ENCODE measurements around the gene UBE2G2. TPM values are rescaled to one million over a fixed set of nuclear protein-coding genes. Genes with fewer than 3 reads are reported as not detected.

UBE2G2 gene
- total and polyA plus RNA-seq, 2 of the 4 experiments (the other 2 are of a cell fraction), result 65.4 to 91.7 TPM

DNA sequence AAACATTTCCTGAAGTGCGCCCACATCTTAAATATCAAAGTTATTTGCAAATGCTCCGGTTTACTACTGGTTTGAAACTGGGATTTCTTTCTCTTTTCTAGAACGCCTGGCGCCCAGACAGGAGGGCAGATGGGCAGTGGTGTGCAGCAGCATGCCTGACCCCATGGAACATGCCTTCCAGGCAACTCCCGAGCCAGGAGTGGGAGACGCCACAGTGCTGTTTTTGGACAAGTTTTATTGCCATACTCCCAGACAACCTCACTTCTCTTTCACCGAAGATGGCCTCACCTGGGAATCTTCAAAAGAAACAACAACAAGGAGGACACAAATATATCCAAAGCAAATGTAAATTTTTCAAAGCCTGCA lies 21.5 kb downstream of the UBE2G2 start:
- ATAC-seq (ENCODE audit: low read depth), result no peak
- ChIA-PET CTCF (no interaction called here), POLR2A (ENCODE audit: unreplicated experiment) (no interaction called here)
- BruUV-seq (replicated peaks), result no TSS peak
- H3K18ac ChIP-seq (ENCODE audit: low read depth, low read length), result no peak overlapping the region
- H2AK5ac ChIP-seq (ENCODE audit: low read depth, low read length), result no peak overlapping the region
- H4K5ac ChIP-seq (ENCODE audit: low read depth, low read length), result no peak overlapping the region
- H3K79me1 ChIP-seq (ENCODE audit: low read depth in 1 of 2, low read length in 2 of 2), result peaks cover 38 to 41% of the 10 kb centered on the region in 2 experiments
- no peaks in the 10 kb centered on the region for H3K9me3 ChIP-seq (ENCODE audit: control insufficient read depth, insufficient read depth, low read length)
- no peak overlapping the region for H2BK5ac ChIP-seq (ENCODE audit: low read depth, low read length, poor library complexity, severe bottlenecking)
- H3K27ac ChIP-seq (ENCODE audit: insufficient read depth, low read length), result no peak overlapping the region
- in situ Hi-C loops (cut with MboI; ENCODE audit: low sequenced_read_pairs), result no loop called here
- no peak overlapping the region for H3K23ac ChIP-seq (ENCODE audit: low read depth, low read length)
- no peak overlapping the region for H3K9ac ChIP-seq (ENCODE audit: low read depth, low read length)
- H2BK15ac ChIP-seq (ENCODE audit: low read depth, low read length), result no peak overlapping the region
- H3K14ac ChIP-seq (replicated peaks; ENCODE audit: low read depth, low read length), result no peak overlapping the region
- 0 out of 2 replicates have a peak, but pooled peaks cover 2% of the 10 kb centered on the region for H3K4me1 ChIP-seq (ENCODE audit: control insufficient read depth, insufficient read depth, low read length)
- H3K27me3 ChIP-seq (ENCODE audit: control insufficient read depth, insufficient read depth, low read length), result no peaks in the 10 kb centered on the region
- H2AK9ac ChIP-seq (replicated peaks; ENCODE audit: low read depth, low read length, poor library complexity), result no peak overlapping the region
- H2BK120ac ChIP-seq (ENCODE audit: low read depth, low read length), result no peak overlapping the region
- H3K56ac ChIP-seq (ENCODE audit: extremely low read depth, insufficient read depth, low read length), result no peak overlapping the region
- no peak overlapping the region for H3K4me3 ChIP-seq (ENCODE audit: insufficient read depth, low read depth, low read length)
- intact Hi-C loops (cut with micrococcal nuclease), result no loop called here
- no peak overlapping the region for H2AFZ ChIP-seq (replicated peaks; ENCODE audit: low read length, poor library complexity)
- H3K36me3 ChIP-seq (ENCODE audit: control insufficient read depth, insufficient read depth, low read length), result peaks cover 25% of the 10 kb centered on the region
- H2BK20ac ChIP-seq (ENCODE audit: low read depth, low read length), result no peak overlapping the region
- no peak overlapping the region for H4K91ac ChIP-seq (ENCODE audit: insufficient read depth, low read depth, low read length)
- DNase-seq, result no peak
- peaks cover 7% of the 10 kb centered on the region; the same call in 1 of the 2 replicates for H3K9me1 ChIP-seq (ENCODE audit: insufficient read depth, low read length)
- dilution Hi-C loops (cut with HindIII; ENCODE audit: low sequenced_read_pairs, unreplicated experiment), result no loop called here
- no peak overlapping the region for H3K4ac ChIP-seq (ENCODE audit: low read depth, low read length)
- TF ChIP-seq RCOR1 (IDR thresholded peaks at IDR 0.05; ENCODE audit: insufficient replicate concordance, low read length), result no peak
- no peak for TF ChIP-seq CEBPB (IDR thresholded peaks at IDR 0.05; ENCODE audit: low read depth, low read length)
- no peak for TF ChIP-seq BHLHE40 (IDR thresholded peaks at IDR 0.05; ENCODE audit: low read depth, low read length)
- no peak for TF ChIP-seq MXI1 (IDR thresholded peaks at IDR 0.05; ENCODE audit: borderline replicate concordance, low read depth, low read length)
- no peak for TF ChIP-seq RAD21 (IDR thresholded peaks at IDR 0.05; ENCODE audit: low read length)
- no peak for TF ChIP-seq MAZ (IDR thresholded peaks at IDR 0.05; ENCODE audit: borderline replicate concordance, low read depth, low read length)
- TF ChIP-seq, protein P1, sequence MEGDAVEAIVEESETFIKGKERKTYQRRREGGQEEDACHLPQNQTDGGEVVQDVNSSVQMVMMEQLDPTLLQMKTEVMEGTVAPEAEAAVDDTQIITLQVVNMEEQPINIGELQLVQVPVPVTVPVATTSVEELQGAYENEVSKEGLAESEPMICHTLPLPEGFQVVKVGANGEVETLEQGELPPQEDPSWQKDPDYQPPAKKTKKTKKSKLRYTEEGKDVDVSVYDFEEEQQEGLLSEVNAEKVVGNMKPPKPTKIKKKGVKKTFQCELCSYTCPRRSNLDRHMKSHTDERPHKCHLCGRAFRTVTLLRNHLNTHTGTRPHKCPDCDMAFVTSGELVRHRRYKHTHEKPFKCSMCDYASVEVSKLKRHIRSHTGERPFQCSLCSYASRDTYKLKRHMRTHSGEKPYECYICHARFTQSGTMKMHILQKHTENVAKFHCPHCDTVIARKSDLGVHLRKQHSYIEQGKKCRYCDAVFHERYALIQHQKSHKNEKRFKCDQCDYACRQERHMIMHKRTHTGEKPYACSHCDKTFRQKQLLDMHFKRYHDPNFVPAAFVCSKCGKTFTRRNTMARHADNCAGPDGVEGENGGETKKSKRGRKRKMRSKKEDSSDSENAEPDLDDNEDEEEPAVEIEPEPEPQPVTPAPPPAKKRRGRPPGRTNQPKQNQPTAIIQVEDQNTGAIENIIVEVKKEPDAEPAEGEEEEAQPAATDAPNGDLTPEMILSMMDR (conservative IDR thresholded peaks at IDR 0.05; ENCODE audit: low read depth, low read length), result no peak
- no peak for TF ChIP-seq RFX5 (IDR thresholded peaks at IDR 0.05; ENCODE audit: low read depth, low read length)
- no peak overlapping the region for H4K8ac ChIP-seq (ENCODE audit: low read depth in 2 of 2, low read length in 2 of 2)
- peaks cover 21% of the 10 kb centered on the region for H4K20me1 ChIP-seq (ENCODE audit: insufficient read depth, low read length)
- no peak overlapping the region for H3K4me2 ChIP-seq (ENCODE audit: low read depth, low read length)
- WGBS, 2 experiments (ENCODE audit: extremely low coverage in 2 of 2, insufficient read length in 1 of 2), result 92% methylated on average over 5 of the region's 7 CpGs; no CpG with 5 or more reads in 1 of the 2 experiments
